ENCODE results near the gene NTNG1. TPM values are rescaled to one million over a fixed set of nuclear protein-coding genes. Genes with fewer than 3 reads are reported as not detected.

NTNG1 gene
- total RNA-seq, 2 experiments from 2014 or later: not detected

- no peak overlapping the region for H3K27ac Mint-ChIP-seq
- H3K9me3 Mint-ChIP-seq: no peaks in the 10 kb centered on the region
- no peak overlapping the region for H3K4me3 Mint-ChIP-seq
- no peaks in the 10 kb centered on the region for H3K36me3 ChIP-seq (ENCODE audit: insufficient read depth, low read length)
- H3K4me3 ChIP-seq (ENCODE audit: low read length): no peak overlapping the region
- TF ChIP-seq CTCF (IDR thresholded peaks at IDR 0.05): no peak
- H3K4me1 Mint-ChIP-seq (ENCODE audit: low read depth): no peaks in the 10 kb centered on the region
- H3K9me3 ChIP-seq (ENCODE audit: control insufficient read depth in 1 of 2, insufficient read depth in 1 of 2, low read length in 2 of 2): no peaks in the 10 kb centered on the region
- H3K27ac ChIP-seq (ENCODE audit: low read depth in 1 of 2, low read length in 2 of 2): no peak overlapping the region
- H3K27me3 Mint-ChIP-seq: peaks cover 34% of the 10 kb centered on the region
- DNase-seq: no peak
- intact Hi-C loops (cut with DNase I, micrococcal nuclease): no loop called here
- ChIA-PET CTCF (no interaction called here), POLR2A (no interaction called here)
- ATAC-seq (ENCODE audit: poor library complexity): no peak
- no peaks in the 10 kb centered on the region for H3K36me3 Mint-ChIP-seq (ENCODE audit: low read depth)
- peaks cover 0 to 6% of the 10 kb centered on the region in 2 experiments for H3K27me3 ChIP-seq (ENCODE audit: control insufficient read depth in 1 of 2, insufficient read depth in 2 of 2, low read length in 2 of 2)
- no peaks in the 10 kb centered on the region for H3K4me1 ChIP-seq (ENCODE audit: insufficient read depth, low read length)
Measured at GRCh38 chr1:107153014-107153413, 12.2 kb downstream of the NTNG1 start.

GRCh38 chr1:107158496-107158895, 17.7 kb downstream of the NTNG1 start:
- H3K9me3 Mint-ChIP-seq: no peaks in the 10 kb centered on the region
- no peak overlapping the region for H3K27ac Mint-ChIP-seq
- intact Hi-C loops (cut with DNase I, micrococcal nuclease): no loop called here
- H3K27me3 Mint-ChIP-seq: peaks cover 23% of the 10 kb centered on the region
- H3K4me3 Mint-ChIP-seq: no peak overlapping the region
- no peaks in the 10 kb centered on the region for H3K36me3 Mint-ChIP-seq (ENCODE audit: low read depth)
- no peaks in the 10 kb centered on the region for H3K4me1 ChIP-seq (ENCODE audit: insufficient read depth, low read length)
- DNase-seq: no peak
- no peak for TF ChIP-seq CTCF (IDR thresholded peaks at IDR 0.05)
- no peaks in the 10 kb centered on the region for H3K27me3 ChIP-seq (ENCODE audit: control insufficient read depth in 1 of 2, insufficient read depth in 2 of 2, low read length in 2 of 2)
- no peak overlapping the region for H3K4me3 ChIP-seq (ENCODE audit: low read length)
- H3K27ac ChIP-seq (ENCODE audit: low read depth in 1 of 2, low read length in 2 of 2): no peak overlapping the region
- POLR2A ChIA-PET: no interaction called here
- no peak for ATAC-seq (ENCODE audit: poor library complexity)
- no peaks in the 10 kb centered on the region for H3K36me3 ChIP-seq (ENCODE audit: insufficient read depth, low read length)
- no peaks in the 10 kb centered on the region for H3K4me1 Mint-ChIP-seq (ENCODE audit: low read depth)
- H3K9me3 ChIP-seq (ENCODE audit: control insufficient read depth in 1 of 2, insufficient read depth in 1 of 2, low read length in 2 of 2): no peaks in the 10 kb centered on the region
- CTCF ChIA-PET: no interaction called here

- peaks cover 18% of the 10 kb centered on the region for H3K27me3 Mint-ChIP-seq
- ChIA-PET CTCF (no interaction called here), POLR2A (no interaction called here)
- Histone ChIP-seq H3K9me3 (ENCODE audit: control insufficient read depth in 1 of 2, insufficient read depth in 1 of 2, low read length in 2 of 2) (peaks cover 0 to under 1% of the 10 kb centered on the region in 2 experiments), H3K4me3 (ENCODE audit: low read length) (no peak overlapping the region), H3K4me1 (ENCODE audit: insufficient read depth, low read length) (no peaks in the 10 kb centered on the region), H3K27me3 (ENCODE audit: control insufficient read depth in 1 of 2, insufficient read depth in 2 of 2, low read length in 2 of 2) (no peaks in the 10 kb centered on the region), H3K27ac (ENCODE audit: low read depth in 1 of 2, low read length in 2 of 2) (no peak overlapping the region), H3K36me3 (ENCODE audit: insufficient read depth, low read length) (no peaks in the 10 kb centered on the region)
- no peak overlapping the region for H3K27ac Mint-ChIP-seq
- intact Hi-C loops (cut with DNase I, micrococcal nuclease): no loop called here
- TF ChIP-seq CTCF (IDR thresholded peaks at IDR 0.05): no peak
- H3K4me1 Mint-ChIP-seq (ENCODE audit: low read depth): no peaks in the 10 kb centered on the region
- DNase-seq (no peak), ATAC-seq (ENCODE audit: poor library complexity) (no peak)
- H3K36me3 Mint-ChIP-seq (ENCODE audit: low read depth): no peaks in the 10 kb centered on the region
- H3K4me3 Mint-ChIP-seq: no peak overlapping the region
- no peaks in the 10 kb centered on the region for H3K9me3 Mint-ChIP-seq
Measured at GRCh38 chr1:107158991-107159390, 18.2 kb downstream of the NTNG1 start.

Measured in CD4-positive, alpha-beta T cell (primary cell).